Activated CD4-positive, alpha-beta T cell treated with anti-CD3 and anti-CD28 coated beads, Interleukin-10, Interleukin-2, amounts not matched to agents 100 ng/mL and 50 ng/mL, durations not matched to agents 16 hours and 8 hours (primary cell): ENCODE results near the gene CENPO.

Experiments used
- DNase-seq: peaks from one replicate; pipeline ENCODE4 v3.0.0-alpha.2; 2020

CENPO gene

GRCh38 chr2:24792874-24793760 lies at the start of gene CENPO, which contains the start of gene PTRHD1:
Gene CENPO, plus strand, starts transcription at chr2:24793425. Its CDS starts 495 bp downstream, at chr2:24793920.
Gene PTRHD1, minus strand, starts transcription at chr2:24793391. Its CDS starts 14 bp downstream, at chr2:24793377.
- peak; percentile 97 for DNase-seq

- no peak for DNase-seq
These were observed 49.3 kb upstream of the CENPO start for GRCh38 chr2:24743924-24744323.

- DNase-seq, result no peak
These were observed 48.9 kb upstream of the CENPO start for GRCh38 chr2:24744356-24744755.

- DNase-seq, result no peak
These were observed 47.4 kb upstream of the CENPO start for GRCh38 chr2:24745825-24746224.

- DNase-seq, result no peak
These were observed 45.9 kb upstream of the CENPO start for GRCh38 chr2:24747299-24747698.

GRCh38 chr2:24749069-24749691 lies 44.0 kb upstream of the CENPO start:
- no peak for DNase-seq

- DNase-seq, result peak; percentile 10
These were observed 38.1 kb upstream of the CENPO start for GRCh38 chr2:24754985-24755705.

GRCh38 chr2:24756789-24757188 lies 36.4 kb upstream of the CENPO start:
- no peak for DNase-seq

GRCh38 chr2:24761866-24762265 lies 31.4 kb upstream of the CENPO start:
- no peak for DNase-seq

- DNase-seq, result no peak
These were observed 30.7 kb upstream of the CENPO start for GRCh38 chr2:24762518-24762917.

GRCh38 chr2:24763843-24764242 lies 29.4 kb upstream of the CENPO start:
- DNase-seq, result no peak

- peak; percentile 57 for DNase-seq
These were observed 26.6 kb upstream of the CENPO start for GRCh38 chr2:24766609-24767008.

GRCh38 chr2:24768013-24768412 lies 25.2 kb upstream of the CENPO start:
- no peak for DNase-seq

- DNase-seq, result no peak
These were observed 24.6 kb upstream of the CENPO start for GRCh38 chr2:24768601-24769000.

GRCh38 chr2:24771061-24771460 lies 22.2 kb upstream of the CENPO start:
- no peak for DNase-seq

- no peak for DNase-seq
These were observed 21.2 kb upstream of the CENPO start for GRCh38 chr2:24771764-24772586.

- no peak for DNase-seq
These were observed 18.9 kb upstream of the CENPO start for GRCh38 chr2:24774373-24774772.

GRCh38 chr2:24779116-24779515 lies 14.1 kb upstream of the CENPO start:
- no peak for DNase-seq

GRCh38 chr2:24783641-24784040 lies 9.6 kb upstream of the CENPO start:
- no peak for DNase-seq

- no peak for DNase-seq
These were observed 7.4 kb upstream of the CENPO start for GRCh38 chr2:24785671-24786321.

- DNase-seq, result no peak
These were observed 5.7 kb upstream of the CENPO start for GRCh38 chr2:24787532-24787931.

GRCh38 chr2:24788816-24789215 lies 4.4 kb upstream of the CENPO start:
- no peak for DNase-seq
